ENCODE measurements around the gene TIMM17B.
A peak's percentile ranks its signal among the peaks of the same experiment; 100 is the strongest.

GRCh38 chrX:48897157-48897624, 377 bp downstream of the TIMM17B start:
- TF ChIP-seq FOXM1 (IDR thresholded peaks at IDR 0.05; ENCODE audit: borderline replicate concordance, low read depth) (no peak), EP300 (IDR thresholded peaks at IDR 0.05; ENCODE audit: borderline replicate concordance) (peak; percentile 26; the same call in 1 of the 2 replicates), TAF1 (IDR thresholded peaks at IDR 0.05; ENCODE audit: low read depth) (peak; percentile 16; the same call in 1 of the 2 replicates), REST (IDR thresholded peaks at IDR 0.05; ENCODE audit: low read depth) (no peak), YY1 (IDR thresholded peaks at IDR 0.05; ENCODE audit: low read depth) (no peak), RAD21 (IDR thresholded peaks at IDR 0.05; ENCODE audit: low read depth) (no peak), ZBTB7A (IDR thresholded peaks at IDR 0.05; ENCODE audit: low read depth) (no peak)
